SK-N-MC (cell line): ENCODE data around the gene URB2.

ENCODE experiments used
- DNase-seq: peaks from one replicate; pipeline ENCODE4 v3.0.0-alpha.2; 2011; ENCODE audit warnings: low read depth, low spot score
- H3K27ac ChIP-seq: fragments of 200-600 bp; sonication (generic); 2 replicates; pipeline ENCODE4 v1.5.1; 2016; ENCODE audit warnings: mixed run types
- H3K36me3 ChIP-seq: fragments of 200-600 bp; sonication (generic); 2 replicates; pipeline ENCODE4 v1.6.1; 2017; ENCODE audit warnings: antibody characterized with exemption, low read length, mixed read lengths; ENCODE audit not compliant: insufficient read depth
- H3K4me3 ChIP-seq: fragments of 200-600 bp; sonication (generic); 2 replicates; pipeline ENCODE4 v1.5.1; 2016
- H3K9ac ChIP-seq: fragments of 200-600 bp; sonication (generic); 2 replicates; pipeline ENCODE4 v1.8.0; 2017; ENCODE audit warnings: mixed run types, mixed read lengths; ENCODE audit not compliant: insufficient read length
- H3K9me3 ChIP-seq: fragments of 200-600 bp; sonication (generic); 2 replicates; pipeline ENCODE4 v1.6.1; 2017; ENCODE audit warnings: low read depth, mild to moderate bottlenecking, antibody characterized with exemption, low read length, moderate library complexity, mixed read lengths
- EZH2 ChIP-seq: fragments of 200-600 bp; sonication (generic); IDR thresholded peaks from one replicate; pipeline ENCODE4 v1.6.1; 2017; ENCODE audit warnings: antibody characterized with exemption
- FOXP2 ChIP-seq: optimal IDR thresholded peaks from 2 replicates; pipeline ENCODE3; 2011; ENCODE audit warnings: mild to moderate bottlenecking, moderate library complexity; ENCODE audit not compliant: insufficient read depth; ENCODE audit errors: extremely low read length, control extremely low read depth
- POLR2AphosphoS5 ChIP-seq: IDR thresholded peaks from 2 replicates; pipeline ENCODE4 v1.6.1; 2012; ENCODE audit warnings: mild to moderate bottlenecking, low read depth, low read length, borderline replicate concordance

The URB2 gene

DNA sequence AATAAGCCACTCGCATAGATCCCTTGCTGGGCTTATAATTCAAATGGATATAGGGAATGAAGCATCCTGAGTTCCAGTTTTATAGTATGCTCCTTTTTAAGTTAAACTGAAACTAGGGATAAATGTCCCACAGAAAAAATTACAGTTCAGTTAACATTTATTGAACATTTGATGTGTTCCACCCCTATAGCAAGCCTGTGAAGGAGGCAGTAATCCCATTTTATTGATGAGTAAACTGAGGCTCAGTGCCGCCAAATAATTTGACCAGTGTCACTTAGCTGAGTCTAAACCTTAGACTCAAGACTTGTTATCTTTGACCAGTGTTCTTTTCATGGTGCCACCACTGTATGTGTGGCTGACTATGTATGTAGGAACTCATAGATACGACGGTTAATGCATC, 22.4 kb downstream of the URB2 start:
- TF ChIP-seq POLR2AphosphoS5: no peak
- TF ChIP-seq EZH2: no peak
- no peak for TF ChIP-seq FOXP2
- DNase-seq: no peak
- Histone ChIP-seq H3K9ac (no peak overlapping the region), H3K4me3 (no peak overlapping the region), H3K27ac (no peak overlapping the region), H3K36me3 (peaks cover 91% of the 10 kb centered on the region), H3K9me3 (no peaks in the 10 kb centered on the region)

DNA sequence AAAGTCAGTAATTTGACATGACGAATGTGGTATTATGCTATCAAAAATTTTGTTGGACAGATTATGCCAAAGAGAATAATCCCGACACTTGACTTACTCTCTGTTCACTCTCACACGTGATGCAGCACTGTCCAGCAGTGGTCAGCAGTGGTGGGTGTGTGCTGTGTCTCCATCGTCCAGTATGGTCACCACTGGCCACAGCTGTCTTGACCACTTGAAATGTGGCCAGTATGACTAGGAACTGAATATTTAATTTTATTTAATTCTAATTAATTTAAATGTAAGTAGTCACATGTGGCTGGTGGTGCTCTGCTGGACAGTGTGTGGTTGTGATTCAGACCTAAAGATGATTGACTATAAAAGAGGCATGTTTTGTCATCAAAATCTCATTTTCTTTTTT, 24.0 kb downstream of the URB2 start:
- Histone ChIP-seq H3K36me3 (peaks cover 93% of the 10 kb centered on the region), H3K9ac (no peak overlapping the region), H3K9me3 (no peaks in the 10 kb centered on the region), H3K4me3 (no peak overlapping the region), H3K27ac (no peak overlapping the region)
- no peak for DNase-seq
- TF ChIP-seq EZH2: no peak

GRCh38 chr1:229651546-229651945, 25.5 kb downstream of the URB2 start:
- H3K27ac ChIP-seq: no peak overlapping the region
- H3K9ac ChIP-seq: no peak overlapping the region
- H3K4me3 ChIP-seq: no peak overlapping the region
- H3K36me3 ChIP-seq: peaks cover 94% of the 10 kb centered on the region
- no peak for DNase-seq
- TF ChIP-seq POLR2AphosphoS5 (no peak), FOXP2 (no peak), EZH2 (no peak)
- no peaks in the 10 kb centered on the region for H3K9me3 ChIP-seq

DNA sequence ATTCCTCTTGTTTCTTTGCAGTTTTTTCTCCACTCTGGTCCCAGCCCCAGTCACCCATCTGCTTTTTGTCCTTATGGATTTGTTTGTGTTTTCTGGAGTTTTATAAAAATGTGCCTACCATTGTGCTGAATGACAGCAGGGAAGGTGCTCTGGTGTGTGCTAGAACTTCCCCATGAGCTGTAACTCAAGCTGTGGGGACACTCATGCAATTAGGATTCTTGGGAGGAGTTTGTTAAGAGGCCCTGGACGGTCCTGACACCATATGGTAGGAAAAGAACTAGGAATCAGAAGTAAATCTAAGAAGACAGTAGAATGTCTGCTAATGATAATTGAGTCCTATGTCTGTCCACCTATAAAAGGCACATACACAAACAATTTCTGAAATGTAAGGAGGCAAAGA, 27.4 kb downstream of the URB2 start:
- no peak for DNase-seq
- Histone ChIP-seq H3K4me3 (no peak overlapping the region), H3K9me3 (no peaks in the 10 kb centered on the region), H3K36me3 (peaks cover 89% of the 10 kb centered on the region), H3K9ac (no peak overlapping the region), H3K27ac (no peak overlapping the region)
- TF ChIP-seq FOXP2 (no peak), POLR2AphosphoS5 (no peak), EZH2 (no peak)

DNA sequence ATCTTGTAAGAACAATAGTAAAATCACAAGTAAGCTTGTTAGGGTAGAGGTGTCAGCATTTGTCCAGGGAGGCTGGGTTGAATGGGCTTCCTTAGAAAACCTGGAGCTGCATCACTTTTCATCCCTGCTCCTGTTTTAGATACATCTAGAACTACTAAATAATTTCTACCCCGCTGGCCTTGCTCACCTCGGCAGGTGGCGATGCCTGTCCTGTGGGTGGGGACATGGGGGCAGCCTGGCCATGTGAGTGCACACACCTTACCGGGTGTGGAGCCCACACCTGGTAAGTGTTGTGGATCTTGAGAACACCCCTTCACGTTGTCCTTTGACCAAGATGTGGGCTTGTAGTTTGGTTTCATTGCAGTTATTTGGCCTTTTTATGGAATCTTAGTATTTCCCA, 29.7 kb downstream of the URB2 start:
- Histone ChIP-seq H3K36me3 (peaks cover 82% of the 10 kb centered on the region), H3K9me3 (no peaks in the 10 kb centered on the region), H3K4me3 (no peak overlapping the region), H3K9ac (no peak overlapping the region), H3K27ac (no peak overlapping the region)
- DNase-seq: no peak
- TF ChIP-seq EZH2 (no peak), POLR2AphosphoS5 (no peak), FOXP2 (no peak)

DNA sequence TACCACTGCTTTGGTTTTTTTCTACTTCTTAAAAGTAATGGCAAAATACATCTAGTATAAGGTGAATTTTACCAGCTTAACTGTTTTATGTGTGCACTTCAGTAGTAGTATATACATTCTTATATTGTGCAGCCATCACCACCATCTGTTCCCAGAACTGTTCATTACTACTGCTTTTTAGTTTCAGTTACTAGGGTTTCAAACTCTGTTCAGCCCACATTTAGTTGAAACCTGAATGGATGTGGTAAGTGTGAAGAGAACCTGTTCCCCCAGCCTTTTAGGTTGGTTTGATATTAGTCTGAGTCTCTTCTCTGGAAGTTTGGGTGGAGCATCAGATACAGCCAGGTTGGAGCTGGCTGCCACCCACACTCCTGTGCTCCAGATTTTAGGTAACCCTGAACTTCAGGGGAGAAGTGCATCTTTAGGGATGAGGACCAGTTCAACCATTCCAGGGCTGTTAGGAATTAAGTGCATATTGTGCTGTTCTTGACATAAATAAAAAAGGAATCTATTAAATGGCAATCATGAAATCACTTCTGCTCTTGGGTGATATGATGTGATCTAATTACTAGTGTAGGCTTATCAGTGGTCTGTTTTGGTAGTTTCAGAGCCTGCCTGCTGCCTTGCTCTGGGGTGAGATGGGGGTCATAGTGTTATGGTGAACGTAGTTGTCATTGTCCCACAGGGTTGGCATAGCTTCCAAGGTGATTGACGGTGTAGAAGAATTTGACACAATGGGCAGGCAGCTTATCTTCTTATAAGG, 32.1 kb downstream of the URB2 start:
- no peak for TF ChIP-seq FOXP2
- no peak for TF ChIP-seq EZH2
- TF ChIP-seq POLR2AphosphoS5: no peak
- H3K9ac ChIP-seq: no peak overlapping the region
- H3K9me3 ChIP-seq: no peaks in the 10 kb centered on the region
- H3K36me3 ChIP-seq: peaks cover 73% of the 10 kb centered on the region
- no peak overlapping the region for H3K27ac ChIP-seq
- no peak overlapping the region for H3K4me3 ChIP-seq
- no peak for DNase-seq

DNA sequence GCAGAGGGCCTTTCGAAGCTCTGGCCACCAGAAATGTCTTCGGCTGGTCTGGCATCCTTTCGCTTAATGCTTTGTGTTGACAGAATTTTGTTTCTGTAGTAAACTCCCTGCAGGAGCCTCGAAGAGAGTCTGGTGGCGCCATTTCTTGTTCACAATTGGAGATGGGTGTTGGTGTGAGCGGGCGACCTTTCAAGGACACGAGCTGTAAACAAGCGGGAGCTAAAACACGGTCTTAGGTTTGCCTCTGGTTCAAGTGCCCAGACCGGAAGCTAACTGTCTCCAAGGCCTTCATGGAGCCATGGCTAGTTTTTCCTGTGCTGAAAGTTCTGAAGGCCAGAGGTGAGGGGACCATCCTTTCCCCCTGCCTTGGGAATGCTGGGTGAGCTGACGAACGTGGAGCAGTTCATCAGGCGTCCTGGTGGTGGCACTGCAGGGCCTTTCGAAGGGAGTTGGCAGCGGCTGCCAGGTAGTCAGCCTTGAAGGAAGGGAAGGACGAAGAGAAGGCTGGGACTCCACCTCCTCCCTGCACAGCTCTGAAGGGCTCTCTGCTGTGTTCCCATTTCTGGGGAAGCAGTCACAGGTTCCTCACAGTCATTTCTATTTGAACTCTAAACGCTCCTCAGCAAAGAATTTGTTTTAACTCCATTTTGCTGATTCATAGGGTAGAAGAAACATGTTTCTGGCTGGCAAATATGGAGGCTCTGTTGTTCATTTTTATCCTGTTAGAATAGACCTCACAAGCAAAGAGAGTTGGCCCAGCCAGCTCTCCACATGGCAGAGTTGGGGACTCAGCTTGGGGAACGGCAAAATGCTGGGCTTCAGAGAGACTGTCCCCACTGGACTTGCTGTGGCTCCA, 35.2 kb downstream of the URB2 start:
- TF ChIP-seq POLR2AphosphoS5 (no peak), EZH2 (no peak), FOXP2 (no peak)
- no peak overlapping the region for H3K9ac ChIP-seq
- H3K27ac ChIP-seq: no peak overlapping the region; the same call in 1 of the 2 replicates
- H3K4me3 ChIP-seq: no peak overlapping the region
- peaks cover 44% of the 10 kb centered on the region for H3K36me3 ChIP-seq
- peak; percentile 12 for DNase-seq
- H3K9me3 ChIP-seq: no peaks in the 10 kb centered on the region

- H3K27ac ChIP-seq: no peak overlapping the region
Measured at GRCh38 chr1:229661897-229662296, 35.9 kb downstream of the URB2 start.

More at GRCh38 chr1:229661897-229662296, 35.9 kb downstream of the URB2 start:
- Histone ChIP-seq H3K36me3 (peaks cover 38% of the 10 kb centered on the region), H3K9me3 (no peaks in the 10 kb centered on the region), H3K4me3 (no peak overlapping the region), H3K9ac (no peak overlapping the region)
- no peak for TF ChIP-seq POLR2AphosphoS5
- TF ChIP-seq FOXP2: no peak
- TF ChIP-seq EZH2: no peak
- no peak for DNase-seq
